ENCODE results near the gene WAC.

The WAC gene

GRCh38 chr10:28664369-28664740 is 131.4 kb downstream of the WAC start:
- no peak for TF ChIP-seq CTCF (IDR thresholded peaks at IDR 0.05; ENCODE audit: low read depth, low read length, missing control alignments)
- H3K4me3 ChIP-seq (ENCODE audit: low read depth, low read length) = no peak overlapping the region
- in situ Hi-C loops (cut with HindIII; ENCODE audit: low pct_ligation_motif_present, low sequenced_read_pairs) = no loop called here
- peak overlapping the region; percentile 21 for H3K27ac ChIP-seq
- H3K36me3 ChIP-seq (replicated peaks) = no peaks in the 10 kb centered on the region
- no peaks in the 10 kb centered on the region for H3K27me3 ChIP-seq (replicated peaks)
- DNase-seq = peak; percentile 70

- in situ Hi-C loops (cut with HindIII; ENCODE audit: low pct_ligation_motif_present, low sequenced_read_pairs) = no loop called here
- no peak for DNase-seq
- Histone ChIP-seq H3K36me3 (replicated peaks) (no peaks in the 10 kb centered on the region), H3K27me3 (replicated peaks) (no peaks in the 10 kb centered on the region), H3K27ac (no peak overlapping the region), H3K4me3 (ENCODE audit: low read depth, low read length) (no peak overlapping the region)
- no peak for TF ChIP-seq CTCF (IDR thresholded peaks at IDR 0.05; ENCODE audit: low read depth, low read length, missing control alignments)
Observed at GRCh38 chr10:28666751-28667467, 134.0 kb downstream of the WAC start.

- Histone ChIP-seq H3K36me3 (replicated peaks) (no peaks in the 10 kb centered on the region), H3K4me3 (ENCODE audit: low read depth, low read length) (peak overlapping the region; percentile 61), H3K27ac (no peak overlapping the region), H3K27me3 (replicated peaks) (no peaks in the 10 kb centered on the region)
- in situ Hi-C loops (cut with HindIII; ENCODE audit: low pct_ligation_motif_present, low sequenced_read_pairs) = no loop called here
- peak; percentile 37 for DNase-seq
- TF ChIP-seq CTCF (IDR thresholded peaks at IDR 0.05; ENCODE audit: low read depth, low read length, missing control alignments) = no peak
Observed at GRCh38 chr10:28668363-28669226, 135.7 kb downstream of the WAC start.

GRCh38 chr10:28669227-28670173 is 136.6 kb downstream of the WAC start:
- in situ Hi-C loops (cut with HindIII; ENCODE audit: low pct_ligation_motif_present, low sequenced_read_pairs) = no loop called here
- H3K27me3 ChIP-seq (replicated peaks) = no peaks in the 10 kb centered on the region
- peak overlapping the region; percentile 61 for H3K4me3 ChIP-seq (ENCODE audit: low read depth, low read length)
- no peak for DNase-seq
- H3K27ac ChIP-seq = no peak overlapping the region
- TF ChIP-seq CTCF (IDR thresholded peaks at IDR 0.05; ENCODE audit: low read depth, low read length, missing control alignments) = no peak
- H3K36me3 ChIP-seq (replicated peaks) = no peaks in the 10 kb centered on the region
